Adrenal gland (tissue), 12 donors: ENCODE measurements around the gene TIRAP. TPM values are rescaled to one million over a fixed set of nuclear protein-coding genes. Genes with fewer than 3 reads are reported as not detected.

ENCODE experiments used
- DNase-seq, 7 donors: peaks; one replicate each; pipeline ENCODE4 v3.0.0-alpha.2; 2019 to 2020
- H3K27ac ChIP-seq, 5 donors: fragments of 200-600 bp; sonication (generic) in 4 of 5; 1 replicate in 3 of 5; 2 replicates in 2 of 5; pipeline versions ENCODE4 v1.5.1 to v1.8.0; 2016 to 2020; ENCODE audit warnings: mild to moderate bottlenecking in 1 of 5
- H3K27me3 ChIP-seq: fragments of 200-600 bp; 2 replicates; pipeline ENCODE4 v1.8.0; 2021
- H3K36me3 ChIP-seq, 2 donors: fragments of 200-600 bp; replicated peaks in 1 of 2; 1 replicate in 1 of 2; 2 replicates in 1 of 2; pipeline versions ENCODE4 v1.5.1 to v1.8.0; 2018 to 2022
- H3K4me1 ChIP-seq, 2 donors: fragments of 200-600 bp; replicated peaks in 1 of 2; 1 replicate in 1 of 2; 2 replicates in 1 of 2; pipeline versions ENCODE4 v1.5.1 to v1.8.0; 2018 to 2021
- H3K4me3 ChIP-seq, 4 donors: fragments of 200-600 bp; sonication (generic) in 3 of 4; one replicate each; pipeline ENCODE4 v1.5.1; 2016 to 2018
- H3K9me3 ChIP-seq, 3 donors: fragments of 200-600 bp; sonication (generic) in 1 of 3; replicated peaks in 1 of 3; 1 replicate in 2 of 3; 2 replicates in 1 of 3; pipeline versions ENCODE4 v1.5.1 to v1.8.0; 2016 to 2021
- POLR2A ChIP-seq, 2 donors: fragments of 450-650 bp; IDR thresholded peaks; one replicate each; pipeline ENCODE4 v1.6.1; 2017; ENCODE audit warnings: antibody characterized with exemption in 2 of 2, mild to moderate bottlenecking in 2 of 2, moderate library complexity in 1 of 2
- WGBS, 4 donors: extraction: QIAGEN DNeasy Blood & Tissue Kit in 2 of 4; methylation state at CpG; one replicate each; pipeline versions ENCODE4 v1.1.5 to v1.1.7; 2013 to 2017; 5-methylcytosine and 5-hydroxymethylcytosine counted together
- intact Hi-C, 2 donors: fragments of 100-400 bp; cut with DNase I; formaldehyde crosslinking; loops; one replicate each; pipeline versions ENCODE4 v1.14.1 to v1.15.0; 2022 to 2023
- polyA plus RNA-seq, 3 donors: library from polyadenylated mRNA; stranded (reverse); fragments of 200-250 nt in 2 of 3; fragments of 350-450 nt in 1 of 3; fragmentation: Illumina TruSeq in 1 of 3; extraction: RNeasy Lipid Tissue Mini Kit (QIAGEN cat#74804) in 1 of 3; gene quantifications; one replicate each; pipeline ENCODE4 v1.2.3, GENCODE V29; 2013 to 2014
- total RNA-seq, 9 donors: library from RNA; depleted of rRNA in 4 of 9; stranded (reverse); fragments of >200 nt in 4 of 9; fragments of 120-200 nt in 1 of 9; fragmentation: NEBNext Ultra II Directional in 1 of 9; extraction: Animal tissue kit (Norgen Biotek cat#: 25700) in 1 of 9; gene quantifications; one replicate each; pipeline versions ENCODE4 v1.1.0 to v1.2.4, GENCODE V29; 2013 to 2023
- TF ChIP-seq, protein P1 (sequence below), 6 experiments: fragments of 450-650 bp in 4 of 6; fragments of 200-600 bp in 2 of 6; sonication (generic) in 1 of 6; IDR thresholded peaks; 1 replicate in 5 of 6; 2 replicates in 1 of 6; pipeline versions ENCODE4 v1.5.1 to v1.8.0; 2016 to 2021; ENCODE audit warnings: antibody characterized with exemption in 6 of 6, mild to moderate bottlenecking in 2 of 6, moderate library complexity in 1 of 6
- donor health status: healthy with polysubstance abuse.
- donor health status: Bipolar disorder and iron deficiency.
- donor health status: DM: yes; HTN: yes; CAD: no.
- donor health status: DM: no; HTN: no; CAD: no.
- donor health status: DM: no; HTN: no; CAD: no.
- donor health status: DM: yes; HTN: yes; CAD: no.

The TIRAP gene
- total and polyA plus RNA-seq, 12 donors = 4.7 to 41.1 (median 12.1) TPM

DNA sequence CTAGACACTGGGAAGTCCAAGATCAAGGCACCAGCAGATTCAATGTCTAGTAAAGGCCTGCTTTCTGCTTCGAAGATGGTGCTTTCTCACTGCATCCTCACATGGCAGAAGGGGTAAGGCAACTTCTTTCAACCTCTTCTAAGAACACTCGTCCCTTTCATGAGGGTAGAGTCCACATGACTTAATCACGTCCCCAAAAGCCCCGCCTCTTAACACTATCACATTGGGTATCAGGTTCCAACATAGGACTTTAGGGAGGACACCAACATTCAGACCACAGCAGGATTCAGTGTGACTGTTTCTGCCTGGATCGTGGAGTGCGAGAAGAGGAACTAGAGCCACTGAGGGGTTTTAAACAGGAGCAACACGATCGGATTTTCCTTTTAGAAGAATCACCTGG is 3.7 kb upstream of the TIRAP start:
- Histone ChIP-seq H3K4me1 (peaks cover 0 to 22% of the 10 kb centered on the region in 2 donors), H3K36me3 (peaks cover 0 to 21% of the 10 kb centered on the region in 2 donors), H3K4me3 (no peak overlapping the region), H3K27me3 (no peaks in the 10 kb centered on the region), H3K9me3 (no peaks in the 10 kb centered on the region), H3K27ac (no peak overlapping the region)
- DNase-seq = no peak
- WGBS, 4 donors = 80 to 87% (median 83%) methylated on average over 8 of the region's 8 CpGs
- no peak for TF ChIP-seq POLR2A (IDR thresholded peaks at IDR 0.05)
- TF ChIP-seq, protein P1, sequence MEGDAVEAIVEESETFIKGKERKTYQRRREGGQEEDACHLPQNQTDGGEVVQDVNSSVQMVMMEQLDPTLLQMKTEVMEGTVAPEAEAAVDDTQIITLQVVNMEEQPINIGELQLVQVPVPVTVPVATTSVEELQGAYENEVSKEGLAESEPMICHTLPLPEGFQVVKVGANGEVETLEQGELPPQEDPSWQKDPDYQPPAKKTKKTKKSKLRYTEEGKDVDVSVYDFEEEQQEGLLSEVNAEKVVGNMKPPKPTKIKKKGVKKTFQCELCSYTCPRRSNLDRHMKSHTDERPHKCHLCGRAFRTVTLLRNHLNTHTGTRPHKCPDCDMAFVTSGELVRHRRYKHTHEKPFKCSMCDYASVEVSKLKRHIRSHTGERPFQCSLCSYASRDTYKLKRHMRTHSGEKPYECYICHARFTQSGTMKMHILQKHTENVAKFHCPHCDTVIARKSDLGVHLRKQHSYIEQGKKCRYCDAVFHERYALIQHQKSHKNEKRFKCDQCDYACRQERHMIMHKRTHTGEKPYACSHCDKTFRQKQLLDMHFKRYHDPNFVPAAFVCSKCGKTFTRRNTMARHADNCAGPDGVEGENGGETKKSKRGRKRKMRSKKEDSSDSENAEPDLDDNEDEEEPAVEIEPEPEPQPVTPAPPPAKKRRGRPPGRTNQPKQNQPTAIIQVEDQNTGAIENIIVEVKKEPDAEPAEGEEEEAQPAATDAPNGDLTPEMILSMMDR (IDR thresholded peaks at IDR 0.05) = no peak
- intact Hi-C loops = no loop called here

DNA sequence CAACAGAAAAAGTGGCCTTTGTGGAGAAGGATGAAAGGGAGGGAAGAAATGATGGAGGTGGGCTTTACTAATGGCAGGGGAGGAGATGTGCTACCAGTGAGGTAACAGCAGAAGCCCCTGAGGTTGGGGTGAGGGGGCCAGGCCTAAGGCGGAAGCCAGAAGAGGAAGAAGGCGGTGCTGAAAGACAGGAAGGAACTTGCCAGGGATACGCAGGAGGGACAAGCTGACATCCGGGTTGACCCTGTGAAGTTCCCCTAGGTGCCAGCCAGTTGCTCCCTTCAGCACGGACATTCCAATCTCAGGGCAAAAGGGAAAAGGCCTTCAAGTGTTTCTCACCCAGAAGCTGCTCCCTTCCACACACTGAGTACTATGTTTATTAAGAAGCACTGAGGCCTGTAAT is 2.3 kb upstream of the TIRAP start:
- DNase-seq = peak in 3 of 7 donors; percentile 19 to 57 (median 30)
- H3K27ac ChIP-seq = peak overlapping the region in 1 of 5 donors; percentile 39
- TF ChIP-seq, protein P1 (IDR thresholded peaks at IDR 0.05) = no peak
- TF ChIP-seq POLR2A (IDR thresholded peaks at IDR 0.05) = no peak
- peaks cover 0 to 13% of the 10 kb centered on the region in 2 donors for H3K36me3 ChIP-seq
- 60 to 77% (median 73%) methylated on average over 4 to 5 of the region's 5 CpGs for WGBS, 4 donors
- H3K4me1 ChIP-seq = peaks cover 0 to 35% of the 10 kb centered on the region in 2 donors
- H3K27me3 ChIP-seq = no peaks in the 10 kb centered on the region
- H3K9me3 ChIP-seq = no peaks in the 10 kb centered on the region
- intact Hi-C loops = no loop called here
- H3K4me3 ChIP-seq = no peak overlapping the region

DNA sequence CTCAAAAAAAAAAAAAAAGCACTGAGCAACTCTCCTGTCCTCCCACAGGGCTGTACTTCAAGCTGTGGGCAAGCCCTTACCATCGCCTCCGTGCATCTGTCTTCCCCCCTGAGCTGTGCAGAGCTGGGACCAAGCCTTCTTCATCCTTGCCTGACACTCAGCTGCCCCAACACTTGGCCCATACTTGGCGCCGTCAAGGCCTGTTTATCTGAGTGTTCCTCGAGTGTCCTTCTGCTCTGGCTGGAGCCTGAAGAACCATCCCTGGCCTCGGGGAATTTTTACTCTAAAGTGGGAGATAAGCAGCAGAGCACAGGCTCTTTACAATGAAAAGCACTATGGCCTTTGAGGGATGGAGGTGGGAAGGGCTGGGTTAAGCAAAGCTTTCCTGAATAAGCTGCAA is 1.6 kb upstream of the TIRAP start:
- Histone ChIP-seq H3K4me3 (no peak overlapping the region), H3K4me1 (peaks cover 0 to 35% of the 10 kb centered on the region in 2 donors), H3K36me3 (peaks cover 0 to 10% of the 10 kb centered on the region in 2 donors), H3K27me3 (no peaks in the 10 kb centered on the region), H3K27ac (no peak overlapping the region), H3K9me3 (no peaks in the 10 kb centered on the region)
- peak in 1 of 7 donors; percentile 51 for DNase-seq
- intact Hi-C loops = no loop called here
- 41 to 65% (median 59%) methylated on average over 5 to 6 of the region's 6 CpGs for WGBS, 4 donors
- TF ChIP-seq, protein P1 (IDR thresholded peaks at IDR 0.05) = no peak
- no peak for TF ChIP-seq POLR2A (IDR thresholded peaks at IDR 0.05)

DNA sequence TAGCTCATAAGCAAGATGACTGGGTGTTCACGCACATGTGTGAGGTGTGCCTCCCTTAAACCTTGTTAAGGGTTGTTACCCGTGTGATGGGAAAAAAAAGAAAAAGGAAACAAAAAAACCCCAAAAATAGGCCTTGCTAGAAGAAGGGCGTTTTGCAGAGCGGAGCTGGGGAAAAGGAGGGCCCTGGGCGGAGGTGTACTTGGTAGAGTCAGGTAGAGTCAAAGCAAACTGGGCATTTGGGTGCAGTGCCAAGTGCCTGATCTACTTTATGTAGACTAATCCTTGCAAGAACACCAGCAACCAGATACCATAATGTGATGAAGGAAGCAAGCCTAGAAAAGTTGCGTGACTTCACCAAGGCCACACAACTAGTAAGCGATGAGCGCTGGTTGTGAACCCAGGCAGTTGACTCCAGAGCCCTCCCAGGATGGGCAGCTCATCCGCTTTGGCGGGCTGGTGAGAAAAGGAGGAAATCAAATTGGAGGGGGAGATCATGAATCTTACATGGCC is 1.2 kb upstream of the TIRAP start:
- Histone ChIP-seq H3K27me3 (no peaks in the 10 kb centered on the region), H3K36me3 (peaks cover 0 to 10% of the 10 kb centered on the region in 2 donors), H3K9me3 (no peaks in the 10 kb centered on the region), H3K27ac (peak overlapping the region in 3 of 5 donors; percentile 95 to 96 (median 95)), H3K4me3 (no peak overlapping the region), H3K4me1 (peaks cover 0 to 35% of the 10 kb centered on the region in 2 donors)
- TF ChIP-seq POLR2A (IDR thresholded peaks at IDR 0.05) = no peak
- TF ChIP-seq, protein P1 (IDR thresholded peaks at IDR 0.05) = no peak
- WGBS, 4 donors = 86 to 90% (median 88%) methylated on average over 10 of the region's 10 CpGs
- intact Hi-C loops = no loop called here
- DNase-seq = peak in 1 of 7 donors; percentile 55
